BJ (cell line): ENCODE data around the gene PLEKHA8. TPM values are rescaled to one million over a fixed set of nuclear protein-coding genes. Genes with fewer than 3 reads are reported as not detected.

ENCODE experiments used
- CTCF ChIA-PET: fragments of 350-600 bp; formaldehyde crosslinking; extraction: SDS; loops from one replicate; lab custom pipeline; 2021; ENCODE audit warnings: antibody characterized with exemption, inconsistent platforms; lab: Yijun Ruan, JAX
- POLR2A ChIA-PET: fragments of 300-600 bp; sonication (Branson Sonifier 250); formaldehyde crosslinking; extraction: SDS; loops from one replicate; lab custom pipeline; 2021; ENCODE audit warnings: antibody characterized with exemption; lab: Charles Lee
- DNase-seq: peaks from one replicate; pipeline ENCODE4 v3.0.0-alpha.2; 2011; ENCODE audit warnings: low read depth
- H3K27me3 ChIP-seq: 2 replicates; pipeline ENCODE4 v1.6.0; 2011; ENCODE audit warnings: low read length; ENCODE audit not compliant: control insufficient read depth, insufficient read depth
- H3K36me3 ChIP-seq: 2 replicates; pipeline ENCODE4 v1.5.1; 2011; ENCODE audit warnings: low read length; ENCODE audit not compliant: control insufficient read depth, insufficient read depth
- H3K4me3 ChIP-seq: 2 replicates; pipeline ENCODE4 v1.5.1; 2011; ENCODE audit warnings: low read depth, mild to moderate bottlenecking, control low read depth, low read length
- polyA plus RNA-seq: library from polyadenylated mRNA; depleted of rRNA; stranded (reverse); fragments of >200 nt; gene quantifications from 2 replicates; pipeline ENCODE4 v1.2.3, GENCODE V29; 2011
- TF ChIP-seq, protein P1 (sequence below): IDR thresholded peaks from 2 replicates; pipeline ENCODE4 v1.5.1; 2011; ENCODE audit warnings: low read depth, mild to moderate bottlenecking, control low read depth, inconsistent platforms, low read length, moderate library complexity; ENCODE audit not compliant: insufficient read depth

The PLEKHA8 gene
- polyA plus RNA-seq, 1 experiment: 4.2 TPM

DNA sequence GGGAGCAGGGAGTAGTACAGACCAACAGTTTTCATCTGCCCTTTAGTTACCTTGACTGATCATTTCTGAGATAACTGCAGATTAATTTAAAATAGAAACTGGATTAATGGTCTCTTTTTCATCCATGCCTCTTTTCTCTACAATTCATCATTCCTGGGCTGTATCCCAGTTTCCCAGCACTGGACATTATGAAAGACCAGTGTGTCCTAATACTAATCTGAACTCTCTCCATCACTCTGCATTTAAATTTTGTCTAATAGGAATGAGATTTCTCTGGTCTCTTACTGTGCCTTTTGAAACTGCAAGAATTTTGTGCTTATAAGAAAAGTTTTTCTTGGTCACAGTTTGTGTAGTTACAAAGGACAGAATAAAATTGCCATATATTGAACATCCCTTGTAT is 12.7 kb downstream of the PLEKHA8 start:
- no peak for DNase-seq
- ChIA-PET POLR2A (no interaction called here), CTCF (interaction anchor here (0.6 to 2.6 kb wide), 3 partner anchors 8 to 194 kb away, joined by 3 to 11 read pairs (median 4); no protein-coding TSS in a partner anchor)

DNA sequence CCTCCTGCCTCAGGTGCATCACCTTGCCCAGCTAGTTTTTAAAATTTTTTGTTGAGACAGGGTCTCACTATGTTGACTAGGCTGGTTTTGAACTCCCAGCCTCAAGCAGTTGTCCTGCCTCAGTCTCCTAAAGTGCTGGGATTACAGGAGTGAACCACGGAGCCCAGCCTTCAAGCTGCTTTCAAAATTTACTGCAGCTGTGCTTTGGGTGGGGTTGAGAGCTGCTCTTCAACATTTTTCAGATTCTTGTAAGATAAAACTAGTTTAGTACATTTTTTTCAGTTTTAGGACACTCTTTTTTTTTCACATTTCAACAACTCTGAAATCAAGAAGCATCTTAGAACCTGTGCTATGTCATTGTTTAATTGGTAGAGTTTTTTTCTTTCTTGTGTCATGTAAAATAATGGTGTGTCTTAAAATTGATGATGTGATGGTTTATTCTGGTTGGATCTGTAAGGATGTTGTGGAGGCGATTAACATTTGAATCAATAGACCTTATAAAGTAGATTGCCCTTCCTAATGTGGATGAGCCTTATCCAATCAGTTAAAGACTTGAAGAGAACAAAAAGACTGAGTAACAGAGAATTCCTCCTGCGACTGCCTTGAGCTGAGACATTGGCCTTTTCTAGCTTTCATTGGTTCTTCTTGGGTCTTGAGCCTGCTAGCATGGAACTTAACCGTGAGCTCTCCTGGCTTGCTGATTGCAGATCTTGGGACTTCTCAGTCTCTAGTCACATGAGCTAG is 13.5 kb downstream of the PLEKHA8 start:
- Histone ChIP-seq H3K36me3 (peaks cover 3% of the 10 kb centered on the region; the same call in 1 of the 2 replicates), H3K27me3 (no peaks in the 10 kb centered on the region), H3K4me3 (no peak overlapping the region)
- TF ChIP-seq, protein P1, sequence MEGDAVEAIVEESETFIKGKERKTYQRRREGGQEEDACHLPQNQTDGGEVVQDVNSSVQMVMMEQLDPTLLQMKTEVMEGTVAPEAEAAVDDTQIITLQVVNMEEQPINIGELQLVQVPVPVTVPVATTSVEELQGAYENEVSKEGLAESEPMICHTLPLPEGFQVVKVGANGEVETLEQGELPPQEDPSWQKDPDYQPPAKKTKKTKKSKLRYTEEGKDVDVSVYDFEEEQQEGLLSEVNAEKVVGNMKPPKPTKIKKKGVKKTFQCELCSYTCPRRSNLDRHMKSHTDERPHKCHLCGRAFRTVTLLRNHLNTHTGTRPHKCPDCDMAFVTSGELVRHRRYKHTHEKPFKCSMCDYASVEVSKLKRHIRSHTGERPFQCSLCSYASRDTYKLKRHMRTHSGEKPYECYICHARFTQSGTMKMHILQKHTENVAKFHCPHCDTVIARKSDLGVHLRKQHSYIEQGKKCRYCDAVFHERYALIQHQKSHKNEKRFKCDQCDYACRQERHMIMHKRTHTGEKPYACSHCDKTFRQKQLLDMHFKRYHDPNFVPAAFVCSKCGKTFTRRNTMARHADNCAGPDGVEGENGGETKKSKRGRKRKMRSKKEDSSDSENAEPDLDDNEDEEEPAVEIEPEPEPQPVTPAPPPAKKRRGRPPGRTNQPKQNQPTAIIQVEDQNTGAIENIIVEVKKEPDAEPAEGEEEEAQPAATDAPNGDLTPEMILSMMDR: no peak
- ChIA-PET CTCF (interaction anchor here (0.5 to 2.6 kb wide), 3 partner anchors 21 to 194 kb away, joined by 3 to 11 read pairs (median 4); no protein-coding TSS in a partner anchor), POLR2A (no interaction called here)
- DNase-seq: no peak

More for the DNA sequence above, 12.7 kb downstream of the PLEKHA8 start:
- TF ChIP-seq, protein P1: no peak
- Histone ChIP-seq H3K4me3 (no peak overlapping the region), H3K27me3 (no peaks in the 10 kb centered on the region), H3K36me3 (no peaks in the 10 kb centered on the region; the same call in 1 of the 2 replicates)

DNA sequence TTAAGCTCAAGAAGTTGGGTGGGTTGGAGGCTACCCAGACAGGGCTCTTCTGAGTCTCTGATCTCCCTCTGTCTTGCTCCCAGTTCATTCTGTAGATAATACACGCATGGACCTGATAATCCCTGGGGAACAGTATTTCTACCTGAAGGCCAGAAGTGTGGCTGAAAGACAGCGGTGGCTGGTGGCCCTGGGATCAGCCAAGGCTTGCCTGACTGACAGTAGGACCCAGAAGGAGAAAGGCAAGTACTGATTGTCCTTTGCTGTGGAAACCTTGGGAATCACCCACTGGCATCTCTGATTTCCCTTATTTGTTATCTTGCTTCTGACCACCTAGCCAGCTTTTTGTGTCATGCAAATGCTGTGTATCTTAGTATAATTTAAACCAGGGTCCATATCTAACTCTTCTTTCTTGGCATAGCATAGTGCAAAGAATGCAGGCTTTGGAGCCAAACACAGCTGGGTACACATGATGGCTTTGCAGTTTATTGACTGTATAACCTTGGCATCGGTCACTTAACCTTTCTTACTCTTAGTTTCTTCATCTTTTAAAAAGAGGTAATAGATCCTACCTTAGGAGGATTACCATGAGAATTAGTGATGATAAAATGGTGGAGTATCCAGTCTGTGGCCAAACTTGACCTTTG is 18.0 kb downstream of the PLEKHA8 start:
- DNase-seq: no peak
- POLR2A ChIA-PET: interaction anchor here (0.6 kb wide), 1 partner anchor 314 kb away, joined by 3 read pairs; no protein-coding TSS in a partner anchor
- H3K36me3 ChIP-seq: peaks cover 5% of the 10 kb centered on the region
- no peaks in the 10 kb centered on the region for H3K27me3 ChIP-seq
- TF ChIP-seq, protein P1: no peak
- CTCF ChIA-PET: interaction anchor here (0.6 to 1.2 kb wide), 3 partner anchors 15 to 171 kb away, joined by 3 to 4 read pairs (median 3); no protein-coding TSS in a partner anchor
- no peak overlapping the region for H3K4me3 ChIP-seq

DNA sequence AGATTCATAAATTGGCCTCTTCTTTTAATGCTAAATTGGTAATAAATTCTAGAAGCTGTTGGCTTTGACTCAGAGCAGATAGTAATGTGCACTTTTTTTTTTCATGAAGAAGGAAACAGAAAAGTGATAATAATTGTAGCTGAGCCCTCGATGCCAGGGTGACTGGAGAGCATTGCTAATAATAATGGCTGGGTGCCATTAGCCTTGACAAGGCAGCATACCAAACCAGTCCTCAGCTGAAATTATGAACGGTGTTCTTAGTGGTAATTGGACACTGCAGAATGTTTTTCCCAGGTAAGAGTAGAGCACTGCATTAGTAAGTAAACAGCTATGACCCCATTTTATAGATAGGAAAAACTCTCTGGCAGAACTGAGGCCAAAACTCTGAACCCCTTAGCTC is 18.9 kb downstream of the PLEKHA8 start:
- CTCF ChIA-PET: interaction anchor here (0.6 to 3.2 kb wide), 3 partner anchors 15 to 172 kb away, joined by 3 to 15 read pairs (median 4); no protein-coding TSS in a partner anchor
- H3K27me3 ChIP-seq: no peaks in the 10 kb centered on the region
- peaks cover 8% of the 10 kb centered on the region for H3K36me3 ChIP-seq
- no peak overlapping the region for H3K4me3 ChIP-seq
- TF ChIP-seq, protein P1: no peak
- POLR2A ChIA-PET: no interaction called here
- DNase-seq: no peak

DNA sequence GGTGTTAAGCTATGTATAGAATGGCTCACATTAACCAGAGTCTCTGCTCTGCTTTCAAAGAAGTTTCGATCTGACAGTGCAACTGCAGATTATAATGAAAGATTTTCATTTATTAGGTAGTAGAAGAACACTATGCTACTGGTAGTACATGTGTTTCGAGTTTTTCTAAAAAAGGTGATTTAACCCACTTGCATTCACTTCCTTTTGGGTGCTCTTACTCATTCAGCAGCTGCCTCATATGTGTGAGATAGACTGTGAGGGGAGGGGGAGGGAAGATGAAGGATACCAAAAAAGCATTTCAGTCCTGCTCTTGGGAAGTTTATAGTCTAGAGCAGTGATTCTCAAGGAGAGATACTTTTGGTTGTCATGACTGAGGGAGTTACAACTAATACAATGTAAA is 20.4 kb downstream of the PLEKHA8 start:
- Histone ChIP-seq H3K4me3 (no peak overlapping the region), H3K36me3 (peaks cover 8% of the 10 kb centered on the region), H3K27me3 (no peaks in the 10 kb centered on the region)
- TF ChIP-seq, protein P1: no peak
- no peak for DNase-seq
- ChIA-PET CTCF (interaction anchor here (0.8 to 3.2 kb wide), 4 partner anchors 8 to 13 kb away, joined by 3 to 15 read pairs (median 3); no protein-coding TSS in a partner anchor), POLR2A (no interaction called here)
